Measurements from ENCODE around the gene NUP93. TPM values are rescaled to one million over a fixed set of nuclear protein-coding genes. Genes with fewer than 3 reads are reported as not detected.
"Not testable (repeated sequence)": the region's sequence is repeated elsewhere in the genome, so short reads cannot be mapped to it uniquely, and the experiment has no call there.

NUP93 gene
- polyA plus RNA-seq, 1 experiment = 46.4 TPM

- TF ChIP-seq, protein P1, sequence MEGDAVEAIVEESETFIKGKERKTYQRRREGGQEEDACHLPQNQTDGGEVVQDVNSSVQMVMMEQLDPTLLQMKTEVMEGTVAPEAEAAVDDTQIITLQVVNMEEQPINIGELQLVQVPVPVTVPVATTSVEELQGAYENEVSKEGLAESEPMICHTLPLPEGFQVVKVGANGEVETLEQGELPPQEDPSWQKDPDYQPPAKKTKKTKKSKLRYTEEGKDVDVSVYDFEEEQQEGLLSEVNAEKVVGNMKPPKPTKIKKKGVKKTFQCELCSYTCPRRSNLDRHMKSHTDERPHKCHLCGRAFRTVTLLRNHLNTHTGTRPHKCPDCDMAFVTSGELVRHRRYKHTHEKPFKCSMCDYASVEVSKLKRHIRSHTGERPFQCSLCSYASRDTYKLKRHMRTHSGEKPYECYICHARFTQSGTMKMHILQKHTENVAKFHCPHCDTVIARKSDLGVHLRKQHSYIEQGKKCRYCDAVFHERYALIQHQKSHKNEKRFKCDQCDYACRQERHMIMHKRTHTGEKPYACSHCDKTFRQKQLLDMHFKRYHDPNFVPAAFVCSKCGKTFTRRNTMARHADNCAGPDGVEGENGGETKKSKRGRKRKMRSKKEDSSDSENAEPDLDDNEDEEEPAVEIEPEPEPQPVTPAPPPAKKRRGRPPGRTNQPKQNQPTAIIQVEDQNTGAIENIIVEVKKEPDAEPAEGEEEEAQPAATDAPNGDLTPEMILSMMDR (IDR thresholded peaks at IDR 0.05; ENCODE audit: low read depth, low read length) = no peak
- Histone ChIP-seq H3K9me3 (ENCODE audit: control insufficient read depth, insufficient read depth, low read length) (no peaks in the 10 kb centered on the region), H3K27ac (ENCODE audit: low read depth, low read length) (no peak overlapping the region), H3K4me3 (ENCODE audit: low read depth, low read length) (no peak overlapping the region), H3K27me3 (ENCODE audit: control insufficient read depth, insufficient read depth, low read length) (no peaks in the 10 kb centered on the region)
- no peak for DNase-seq (ENCODE audit: low read depth, low spot score)
- ChIA-PET POLR2A (no interaction called here), CTCF (no interaction called here)
Measured at GRCh38 chr16:56800355-56800754, 70.4 kb downstream of the NUP93 start.

DNA sequence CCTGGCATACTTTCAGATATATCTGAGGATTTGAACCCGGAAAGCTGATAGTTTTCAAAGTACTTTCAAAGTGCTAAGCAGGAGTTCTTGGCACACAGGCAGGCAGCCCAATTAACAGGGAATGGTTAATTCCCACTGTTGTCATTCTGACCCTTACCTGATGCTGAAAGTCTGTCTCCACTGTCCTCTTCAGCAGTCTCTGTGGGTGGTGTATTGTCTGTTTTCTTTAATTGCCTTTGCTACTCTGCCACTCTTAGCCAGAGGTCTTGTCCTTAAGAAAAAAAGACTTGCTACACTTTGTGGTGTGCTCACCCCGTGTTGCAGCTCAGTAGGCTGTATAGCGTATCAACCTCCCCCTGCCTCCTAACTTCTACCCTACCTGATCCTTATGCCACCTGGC is 71.8 kb downstream of the NUP93 start:
- CTCF ChIA-PET = interaction anchor here (3.3 kb wide), 1 partner anchor 9 kb away, joined by 16 read pairs; no protein-coding TSS in a partner anchor
- H3K4me3 ChIP-seq (ENCODE audit: low read depth, low read length) = no peak overlapping the region
- TF ChIP-seq, protein P1 (IDR thresholded peaks at IDR 0.05; ENCODE audit: low read depth, low read length) = no peak
- no peak for DNase-seq (ENCODE audit: low read depth, low spot score)
- no peaks in the 10 kb centered on the region for H3K27me3 ChIP-seq (ENCODE audit: control insufficient read depth, insufficient read depth, low read length)
- no peaks in the 10 kb centered on the region for H3K9me3 ChIP-seq (ENCODE audit: control insufficient read depth, insufficient read depth, low read length)
- POLR2A ChIA-PET = no interaction called here
- H3K27ac ChIP-seq (ENCODE audit: low read depth, low read length) = no peak overlapping the region

DNA sequence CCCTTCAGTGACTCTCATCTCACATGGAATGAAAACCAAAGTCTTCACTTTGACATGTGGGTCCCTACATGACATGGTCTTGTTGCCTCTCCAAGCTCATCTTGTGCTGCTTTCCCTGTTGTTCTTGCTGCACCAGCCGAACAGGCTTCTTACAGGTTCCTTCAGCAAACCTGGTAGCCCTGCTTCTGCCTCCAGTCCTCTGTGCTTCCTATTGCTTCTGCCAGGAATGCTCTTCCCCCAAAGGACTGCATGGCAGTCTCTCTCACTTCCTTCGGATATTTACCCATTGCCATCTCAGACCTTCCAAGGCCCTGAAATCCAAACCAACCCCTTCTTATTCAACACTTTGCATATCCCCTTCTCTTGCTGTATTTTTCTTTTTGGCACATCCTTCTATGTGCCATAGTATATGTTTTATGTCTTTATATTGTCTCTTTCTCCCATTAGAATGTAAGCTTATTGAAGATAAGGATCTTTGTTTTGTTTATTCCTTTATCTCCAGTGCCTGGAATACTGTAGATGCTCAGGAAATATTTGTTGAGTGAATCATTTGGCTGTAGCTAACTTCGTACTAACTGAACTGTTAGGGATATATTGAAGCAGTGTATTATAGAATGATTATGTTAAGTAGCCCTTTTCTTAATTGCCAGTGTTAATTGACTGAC is 77.2 kb downstream of the NUP93 start:
- no peaks in the 10 kb centered on the region for H3K9me3 ChIP-seq (ENCODE audit: control insufficient read depth, insufficient read depth, low read length)
- TF ChIP-seq, protein P1 (IDR thresholded peaks at IDR 0.05; ENCODE audit: low read depth, low read length) = no peak
- POLR2A ChIA-PET = interaction anchor here (0.5 to 1.4 kb wide), 2 partner anchors 65 to 179 kb away, joined by 3 to 6 read pairs; no protein-coding TSS in a partner anchor
- DNase-seq (ENCODE audit: low read depth, low spot score) = peak; percentile 13
- peak overlapping the region; percentile 39 for H3K27ac ChIP-seq (ENCODE audit: low read depth, low read length)
- CTCF ChIA-PET = interaction anchor here (1.3 kb wide), 1 partner anchor 14 kb away, joined by 4 read pairs; no protein-coding TSS in a partner anchor
- H3K4me3 ChIP-seq (ENCODE audit: low read depth, low read length) = no peak overlapping the region
- H3K27me3 ChIP-seq (ENCODE audit: control insufficient read depth, insufficient read depth, low read length) = no peaks in the 10 kb centered on the region

- DNase-seq (ENCODE audit: low read depth, low spot score); H3K9me3 ChIP-seq (ENCODE audit: control insufficient read depth, insufficient read depth, low read length); H3K4me3 ChIP-seq (ENCODE audit: low read depth, low read length); H3K27me3 ChIP-seq (ENCODE audit: control insufficient read depth, insufficient read depth, low read length): not testable (repeated sequence)
- ChIA-PET CTCF (interaction anchor here (0.6 kb wide), 1 partner anchor 625 kb away, joined by 3 read pairs; no protein-coding TSS in a partner anchor), POLR2A (interaction anchor here (1.4 kb wide), 1 partner anchor 65 kb away, joined by 3 read pairs; no protein-coding TSS in a partner anchor)
- peak overlapping the region; percentile 39 for H3K27ac ChIP-seq (ENCODE audit: low read depth, low read length)
Measured at GRCh38 chr16:56807676-56808067, 77.7 kb downstream of the NUP93 start.

GRCh38 chr16:56810954-56811353 is 81.0 kb downstream of the NUP93 start:
- Histone ChIP-seq H3K9me3 (ENCODE audit: control insufficient read depth, insufficient read depth, low read length) (no peaks in the 10 kb centered on the region), H3K4me3 (ENCODE audit: low read depth, low read length) (no peak overlapping the region), H3K27ac (ENCODE audit: low read depth, low read length) (no peak overlapping the region), H3K27me3 (ENCODE audit: control insufficient read depth, insufficient read depth, low read length) (no peaks in the 10 kb centered on the region)
- POLR2A ChIA-PET = no interaction called here
- CTCF ChIA-PET = no interaction called here
- TF ChIP-seq, protein P1 (IDR thresholded peaks at IDR 0.05; ENCODE audit: low read depth, low read length) = no peak
- DNase-seq (ENCODE audit: low read depth, low spot score) = no peak

- not testable (repeated sequence) for H3K9me3 ChIP-seq (ENCODE audit: control insufficient read depth, insufficient read depth, low read length)
Measured at GRCh38 chr16:56811602-56812001, 81.7 kb downstream of the NUP93 start.

More at GRCh38 chr16:56811602-56812001, 81.7 kb downstream of the NUP93 start:
- POLR2A ChIA-PET; H3K27ac ChIP-seq (ENCODE audit: low read depth, low read length); H3K4me3 ChIP-seq (ENCODE audit: low read depth, low read length); DNase-seq (ENCODE audit: low read depth, low spot score); H3K27me3 ChIP-seq (ENCODE audit: control insufficient read depth, insufficient read depth, low read length): not testable (repeated sequence)
- CTCF ChIA-PET = interaction anchor here (0.6 kb wide), 1 partner anchor 44 kb away, joined by 3 read pairs; no protein-coding TSS in a partner anchor

Measured in AG04450 (cell line).